GM19025 (cell line): Measurements from ENCODE around the gene MPDZ.
"Not testable (repeated sequence)": the region's sequence is repeated elsewhere in the genome, so short reads cannot be mapped to it uniquely, and the experiment has no call there.

Experiments used
- ATAC-seq: cut with Tn5 transposase; IDR thresholded peaks from one replicate; pipeline ENCODE4 v1.9.1; 2021; ENCODE audit warnings: mild to moderate bottlenecking, low read depth, moderate library complexity; ENCODE audit not compliant: unreplicated experiment

Gene MPDZ

GRCh38 chr9:13269589-13270452 lies 9.7 kb downstream of the MPDZ start:
- no peak for ATAC-seq

- ATAC-seq = no peak
Observed at GRCh38 chr9:13268469-13268868, 11.0 kb downstream of the MPDZ start.

GRCh38 chr9:13267743-13268142 lies 11.7 kb downstream of the MPDZ start:
- ATAC-seq = no peak

- no peak for ATAC-seq
Observed at GRCh38 chr9:13266167-13266566, 13.3 kb downstream of the MPDZ start.

- ATAC-seq = no peak
Observed at GRCh38 chr9:13264788-13265187, 14.7 kb downstream of the MPDZ start.

GRCh38 chr9:13263511-13263910 lies 16.0 kb downstream of the MPDZ start:
- ATAC-seq = no peak

- ATAC-seq = no peak
Observed at GRCh38 chr9:13252852-13253251, 26.6 kb downstream of the MPDZ start.

GRCh38 chr9:13244181-13244580 lies 35.3 kb downstream of the MPDZ start:
- no peak for ATAC-seq

GRCh38 chr9:13241283-13241682 lies 38.2 kb downstream of the MPDZ start:
- ATAC-seq = no peak

- no peak for ATAC-seq
Observed at GRCh38 chr9:13239660-13240059, 39.8 kb downstream of the MPDZ start.

- ATAC-seq = no peak
Observed at GRCh38 chr9:13239208-13239607, 40.3 kb downstream of the MPDZ start.

GRCh38 chr9:13234932-13235331 lies 44.6 kb downstream of the MPDZ start:
- no peak for ATAC-seq

GRCh38 chr9:13228431-13228830 lies 51.1 kb downstream of the MPDZ start:
- no peak for ATAC-seq

GRCh38 chr9:13224366-13224765 lies 55.1 kb downstream of the MPDZ start:
- no peak for ATAC-seq

- ATAC-seq = not testable (repeated sequence)
Observed at GRCh38 chr9:13222733-13223132, 56.8 kb downstream of the MPDZ start.

GRCh38 chr9:13221741-13222140 lies 57.8 kb downstream of the MPDZ start:
- ATAC-seq = no peak

- no peak for ATAC-seq
Observed at GRCh38 chr9:13220837-13221236, 58.7 kb downstream of the MPDZ start.

- no peak for ATAC-seq
Observed at GRCh38 chr9:13215791-13216554, 63.5 kb downstream of the MPDZ start.

- ATAC-seq = no peak
Observed at GRCh38 chr9:13213998-13214397, 65.5 kb downstream of the MPDZ start.

- ATAC-seq = no peak
Observed at GRCh38 chr9:13213337-13213736, 66.2 kb downstream of the MPDZ start.

- ATAC-seq = no peak
Observed at GRCh38 chr9:13210306-13210705, 69.2 kb downstream of the MPDZ start.

GRCh38 chr9:13209498-13209897 lies 70.0 kb downstream of the MPDZ start:
- ATAC-seq = no peak
